Thyroid gland (tissue), 4 donors: Measurements from ENCODE around the gene WDR70.

Source experiments
- CTCF ChIP-seq, 6 experiments: fragments of 200-600 bp in 3 of 6; fragments of 450-650 bp in 3 of 6; sonication (generic) in 3 of 6; IDR thresholded peaks; one replicate each; pipeline ENCODE4 v1.5.1; 2016 to 2019; ENCODE audit warnings: antibody characterized with exemption in 6 of 6, mild to moderate bottlenecking in 2 of 6, inconsistent platforms in 1 of 6, moderate library complexity in 1 of 6
- POLR2A ChIP-seq, 2 donors: fragments of 450-650 bp; IDR thresholded peaks; one replicate each; pipeline ENCODE4 v1.6.1; 2017; ENCODE audit warnings: antibody characterized with exemption in 2 of 2, mild to moderate bottlenecking in 2 of 2, moderate library complexity in 1 of 2

DNA sequence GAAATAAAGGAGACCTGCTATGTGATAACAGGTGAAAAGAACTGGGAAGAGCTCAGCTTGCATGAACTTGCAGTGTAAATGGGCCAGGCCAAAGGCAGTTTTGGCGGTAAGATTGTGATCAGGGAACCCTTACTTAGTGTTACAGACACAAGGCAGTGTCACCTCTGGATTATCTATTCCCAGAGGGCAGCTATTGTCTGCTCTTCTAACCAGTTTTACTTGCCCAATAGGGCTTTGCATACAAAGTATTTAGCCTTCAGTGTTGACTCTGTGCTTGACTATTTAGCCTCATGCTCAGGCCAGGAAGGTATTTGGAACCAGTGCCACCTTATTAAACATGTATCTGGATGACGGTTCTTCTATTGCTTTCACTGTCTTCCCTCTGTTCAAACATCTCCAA, 422.4 kb downstream of the WDR70 start:
- TF ChIP-seq POLR2A (IDR thresholded peaks at IDR 0.05) = no peak
- no peak for TF ChIP-seq CTCF (IDR thresholded peaks at IDR 0.05)
